ENCODE data around the gene TERT.
"Not testable (repeated sequence)": the region's sequence is repeated elsewhere in the genome, so short reads cannot be mapped to it uniquely, and the experiment has no call there.

TERT gene

DNA sequence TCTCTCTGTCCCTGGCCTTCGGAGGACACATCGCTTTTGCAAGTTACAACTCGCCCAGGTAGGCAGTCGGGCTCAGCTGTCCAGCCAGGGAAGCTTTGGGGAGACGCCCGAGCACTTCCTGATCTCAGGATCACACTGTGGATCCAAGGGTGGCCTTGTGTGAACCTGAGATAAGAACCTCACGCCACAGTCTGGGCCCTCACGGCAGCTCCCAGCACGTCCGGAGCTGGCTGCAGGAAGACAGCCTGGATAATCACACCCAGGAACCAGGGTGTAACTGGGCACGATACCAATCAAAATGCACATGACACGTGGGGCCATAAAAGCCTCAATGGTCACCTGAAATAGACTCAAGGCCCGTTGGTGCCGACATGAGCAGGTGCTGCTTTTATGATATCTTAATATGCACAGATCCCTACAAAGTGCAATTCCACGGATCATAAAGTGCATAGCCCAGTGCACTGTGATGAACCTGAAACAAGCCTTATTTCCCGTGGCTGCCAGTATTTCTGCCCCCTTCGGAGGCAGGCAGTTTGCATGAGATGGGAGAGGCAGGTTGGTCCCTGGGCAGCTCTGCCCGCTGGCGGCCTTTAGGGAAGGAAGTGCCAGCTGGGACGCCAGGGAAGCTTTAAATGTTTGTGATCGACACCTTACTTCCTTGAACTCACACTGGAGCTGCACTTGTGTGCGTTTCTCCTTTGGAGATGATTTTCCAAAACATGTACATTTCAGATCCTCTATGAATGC lies 55.2 kb downstream of the TERT start:
- no peak for DNase-seq
- no peak overlapping the region for H3K27ac Mint-ChIP-seq
- H3K27me3 Mint-ChIP-seq, result peaks cover 6 to 24% of the 10 kb centered on the region in 2 donors
- ATAC-seq (replicated peaks), result no peak
- peaks cover 2 to 10% of the 10 kb centered on the region in 2 donors for H3K36me3 Mint-ChIP-seq
- peaks cover 12% of the 10 kb centered on the region in 2 donors for H3K9me3 Mint-ChIP-seq
- H3K4me1 Mint-ChIP-seq, result no peaks in the 10 kb centered on the region
- H3K4me3 Mint-ChIP-seq, result no peak overlapping the region

- no peak overlapping the region for H3K27ac Mint-ChIP-seq
- no peaks in the 10 kb centered on the region for H3K4me1 Mint-ChIP-seq
- DNase-seq (no peak), ATAC-seq (replicated peaks) (no peak)
- H3K27me3 Mint-ChIP-seq, result no peaks in the 10 kb centered on the region
- peaks cover 2 to 10% of the 10 kb centered on the region in 2 donors for H3K36me3 Mint-ChIP-seq
- no peak overlapping the region for H3K4me3 Mint-ChIP-seq
- peaks cover 12% of the 10 kb centered on the region in 2 donors for H3K9me3 Mint-ChIP-seq
These were observed 59.0 kb downstream of the TERT start for GRCh38 chr5:1235838-1236237.

GRCh38 chr5:1235379-1235778 lies 59.5 kb downstream of the TERT start:
- DNase-seq (no peak), ATAC-seq (replicated peaks) (no peak)
- Mint-ChIP-seq H3K4me3 (no peak overlapping the region), H3K27me3 (peaks cover 3% of the 10 kb centered on the region in 2 donors), H3K4me1 (peaks cover 0 to 1% of the 10 kb centered on the region in 2 donors), H3K36me3 (peaks cover 2 to 10% of the 10 kb centered on the region in 2 donors), H3K27ac (no peak overlapping the region), H3K9me3 (peaks cover 12% of the 10 kb centered on the region in 2 donors)

- no peak for ATAC-seq (replicated peaks)
- Mint-ChIP-seq H3K36me3 (peaks cover 2 to 10% of the 10 kb centered on the region in 2 donors), H3K9me3 (peaks cover 12% of the 10 kb centered on the region in 2 donors)
These were observed 62.1 kb downstream of the TERT start for GRCh38 chr5:1232780-1233179.

GRCh38 chr5:1231354-1231905 lies 63.4 kb downstream of the TERT start:
- Mint-ChIP-seq H3K27ac (no peak overlapping the region), H3K36me3 (peaks cover 2 to 10% of the 10 kb centered on the region in 2 donors), H3K27me3 (peaks cover 19 to 26% of the 10 kb centered on the region in 2 donors), H3K4me3 (no peak overlapping the region), H3K4me1 (peaks cover 3 to 6% of the 10 kb centered on the region in 2 donors), H3K9me3 (peaks cover 10 to 11% of the 10 kb centered on the region in 2 donors)
- DNase-seq, result no peak
- no peak for ATAC-seq (replicated peaks)

More at GRCh38 chr5:1232780-1233179, 62.1 kb downstream of the TERT start:
- DNase-seq, result no peak
- H3K4me3 Mint-ChIP-seq, result no peak overlapping the region
- no peak overlapping the region for H3K27ac Mint-ChIP-seq
- H3K4me1 Mint-ChIP-seq, result peaks cover 3 to 6% of the 10 kb centered on the region in 2 donors
- peaks cover 13 to 26% of the 10 kb centered on the region in 2 donors for H3K27me3 Mint-ChIP-seq

GRCh38 chr5:1230551-1230950 lies 64.3 kb downstream of the TERT start:
- no peak for DNase-seq
- peaks cover 2 to 5% of the 10 kb centered on the region in 2 donors for H3K9me3 Mint-ChIP-seq
- H3K36me3 Mint-ChIP-seq, result peaks cover 0 to 6% of the 10 kb centered on the region in 2 donors
- H3K27ac Mint-ChIP-seq, result no peak overlapping the region
- H3K4me3 Mint-ChIP-seq, result no peak overlapping the region
- peaks cover 3 to 6% of the 10 kb centered on the region in 2 donors for H3K4me1 Mint-ChIP-seq
- no peak for ATAC-seq (replicated peaks)
- peaks cover 23 to 31% of the 10 kb centered on the region in 2 donors for H3K27me3 Mint-ChIP-seq

GRCh38 chr5:1229822-1230221 lies 65.0 kb downstream of the TERT start:
- DNase-seq (no peak), ATAC-seq (replicated peaks) (peak in 1 of 2 donors; percentile 16)
- H3K36me3 Mint-ChIP-seq, result peaks cover 0 to 1% of the 10 kb centered on the region in 2 donors
- H3K4me3 Mint-ChIP-seq, result no peak overlapping the region
- H3K9me3 Mint-ChIP-seq, result peaks cover 0 to 1% of the 10 kb centered on the region in 2 donors
- H3K27me3 Mint-ChIP-seq, result peaks cover 23 to 31% of the 10 kb centered on the region in 2 donors
- H3K27ac Mint-ChIP-seq, result no peak overlapping the region
- H3K4me1 Mint-ChIP-seq, result peaks cover 3 to 6% of the 10 kb centered on the region in 2 donors

DNA sequence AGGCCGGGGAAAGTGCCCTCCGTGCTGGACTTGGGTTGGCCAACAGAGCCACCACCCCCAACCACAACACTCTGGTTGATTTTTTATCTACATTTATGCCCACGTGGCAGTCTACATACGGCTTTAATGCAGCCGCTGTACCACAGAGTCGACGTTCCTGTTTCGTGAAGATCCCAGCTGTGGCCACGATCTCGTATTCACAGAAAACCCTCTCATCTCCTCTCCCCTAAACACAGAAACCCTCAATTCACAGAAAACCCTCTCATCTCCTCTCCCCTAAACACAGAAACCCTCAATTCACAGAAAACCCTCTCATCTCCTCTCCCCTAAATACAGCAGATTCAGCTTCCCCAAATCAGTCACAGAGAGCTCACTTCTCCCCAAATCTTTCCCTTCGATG lies 65.8 kb downstream of the TERT start:
- not testable (repeated sequence) for DNase-seq; H3K36me3 Mint-ChIP-seq; H3K4me3 Mint-ChIP-seq; H3K4me1 Mint-ChIP-seq; ATAC-seq (replicated peaks); H3K9me3 Mint-ChIP-seq; H3K27ac Mint-ChIP-seq
- peaks cover 23 to 31% of the 10 kb centered on the region in 2 donors for H3K27me3 Mint-ChIP-seq

- peaks cover 23 to 31% of the 10 kb centered on the region in 2 donors for H3K27me3 Mint-ChIP-seq
- H3K9me3 Mint-ChIP-seq, result no peaks in the 10 kb centered on the region
- ATAC-seq (replicated peaks) (no peak), DNase-seq (no peak)
- no peak overlapping the region for H3K4me3 Mint-ChIP-seq
- H3K36me3 Mint-ChIP-seq, result no peaks in the 10 kb centered on the region
- peaks cover 3 to 6% of the 10 kb centered on the region in 2 donors for H3K4me1 Mint-ChIP-seq
- H3K27ac Mint-ChIP-seq, result peak overlapping the region; percentile 2
These were observed 66.7 kb downstream of the TERT start for GRCh38 chr5:1228120-1228519.

GRCh38 chr5:1227667-1228066 lies 67.2 kb downstream of the TERT start:
- H3K27me3 Mint-ChIP-seq, result peaks cover 23 to 31% of the 10 kb centered on the region in 2 donors
- H3K9me3 Mint-ChIP-seq, result no peaks in the 10 kb centered on the region
- no peak overlapping the region for H3K27ac Mint-ChIP-seq
- H3K36me3 Mint-ChIP-seq, result no peaks in the 10 kb centered on the region
- DNase-seq (no peak), ATAC-seq (replicated peaks) (no peak)
- H3K4me1 Mint-ChIP-seq, result peaks cover 3 to 6% of the 10 kb centered on the region in 2 donors
- H3K4me3 Mint-ChIP-seq, result no peak overlapping the region

GRCh38 chr5:1226839-1227581 lies 67.9 kb downstream of the TERT start:
- H3K4me3 Mint-ChIP-seq, result no peak overlapping the region
- DNase-seq, result no peak
- no peaks in the 10 kb centered on the region for H3K36me3 Mint-ChIP-seq
- no peak overlapping the region for H3K27ac Mint-ChIP-seq
- peaks cover 23 to 31% of the 10 kb centered on the region in 2 donors for H3K27me3 Mint-ChIP-seq
- peaks cover 3 to 6% of the 10 kb centered on the region in 2 donors for H3K4me1 Mint-ChIP-seq
- no peaks in the 10 kb centered on the region for H3K9me3 Mint-ChIP-seq
- ATAC-seq (replicated peaks), result no peak

- no peaks in the 10 kb centered on the region for H3K9me3 Mint-ChIP-seq
- peaks cover 3 to 6% of the 10 kb centered on the region in 2 donors for H3K4me1 Mint-ChIP-seq
- no peak overlapping the region for H3K27ac Mint-ChIP-seq
- no peak for DNase-seq
- H3K36me3 Mint-ChIP-seq, result no peaks in the 10 kb centered on the region
- no peak overlapping the region for H3K4me3 Mint-ChIP-seq
- ATAC-seq (replicated peaks), result no peak
- peaks cover 23 to 31% of the 10 kb centered on the region in 2 donors for H3K27me3 Mint-ChIP-seq
These were observed 68.6 kb downstream of the TERT start for GRCh38 chr5:1226231-1226630.

DNA sequence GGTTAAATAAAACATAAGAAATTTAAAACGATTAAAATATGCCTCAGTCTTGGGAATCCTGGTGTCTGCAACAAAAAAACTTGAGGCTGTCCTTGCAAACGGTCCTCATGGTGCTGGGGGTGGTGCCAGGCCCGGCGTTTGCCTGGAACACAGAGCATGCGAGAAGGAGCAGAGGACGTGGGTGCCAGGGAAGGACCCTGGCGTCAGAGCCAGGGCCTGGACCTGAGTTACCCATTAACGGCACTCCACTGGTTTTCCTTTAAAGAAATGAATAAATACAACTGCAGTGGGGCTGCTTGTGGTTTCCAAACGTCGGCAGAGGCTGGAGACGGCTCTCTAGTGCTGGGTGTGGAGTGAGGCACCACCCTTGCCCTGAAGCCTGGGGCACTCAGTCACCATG lies 69.8 kb downstream of the TERT start, which contains the start of gene SLC6A18:
Gene SLC6A18, plus strand, starts transcription at position 301 of the 400 bp plus-strand sequence. Its CDS starts 97 bp downstream, at position 398.
- ATAC-seq (replicated peaks), result no peak
- DNase-seq, result no peak
- Mint-ChIP-seq H3K36me3 (no peaks in the 10 kb centered on the region), H3K4me1 (peaks cover 2 to 6% of the 10 kb centered on the region in 2 donors), H3K9me3 (no peaks in the 10 kb centered on the region), H3K27me3 (peaks cover 18 to 25% of the 10 kb centered on the region in 2 donors), H3K4me3 (no peak within 1 kb of the TSS), H3K27ac (no peak within 1 kb of the TSS)

DNA sequence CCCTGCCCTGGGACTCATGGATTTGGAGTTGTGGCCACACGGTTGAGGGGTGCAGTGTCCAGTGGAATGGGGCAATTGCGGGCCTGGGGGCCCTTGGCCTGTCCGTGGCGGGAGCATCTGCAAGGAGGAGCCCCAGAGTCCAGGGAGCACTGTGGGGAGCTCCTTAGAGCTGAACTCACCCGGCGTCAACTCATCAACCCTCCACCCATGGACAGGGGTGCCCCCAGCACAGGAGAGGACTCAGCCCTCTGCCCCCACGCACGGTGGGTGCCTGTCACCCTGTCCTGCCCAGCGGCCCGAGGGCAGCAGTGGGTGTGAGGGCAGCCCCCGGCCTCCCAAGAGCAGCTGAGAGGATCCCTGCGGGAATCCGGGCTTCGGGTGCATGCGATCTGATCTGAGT lies 70.2 kb downstream of the TERT start:
- Mint-ChIP-seq H3K27me3 (peaks cover 18 to 20% of the 10 kb centered on the region in 2 donors), H3K27ac (no peak overlapping the region), H3K36me3 (no peaks in the 10 kb centered on the region), H3K4me3 (no peak overlapping the region), H3K4me1 (peaks cover 2% of the 10 kb centered on the region in 2 donors), H3K9me3 (no peaks in the 10 kb centered on the region)
- ATAC-seq (replicated peaks), result no peak
- DNase-seq, result no peak

Measured in stimulated activated naive B cell treated with anti-CD40 and anti-IgM and Interleukin-4, amounts not matched to agents 10 μg/mL and 1 μg/mL and 100 μg/mL, for 72 hours (primary cell).